ENCODE data around the gene ST14.

The ST14 gene

GRCh38 chr11:130202818-130203689 lies 43.5 kb downstream of the ST14 start:
- no peak for TF ChIP-seq CTCF (IDR thresholded peaks at IDR 0.05; ENCODE audit: control insufficient read depth, insufficient read depth, low read depth, low read length, missing control alignments)
- DNase-seq (ENCODE audit: low read depth), result no peak
- H3K4me3 ChIP-seq (ENCODE audit: control insufficient read depth, low read depth, low read length), result no peak overlapping the region

- H3K4me3 ChIP-seq (ENCODE audit: control insufficient read depth, low read depth, low read length), result no peak overlapping the region
- TF ChIP-seq CTCF (IDR thresholded peaks at IDR 0.05; ENCODE audit: control insufficient read depth, insufficient read depth, low read depth, low read length, missing control alignments), result no peak
- DNase-seq (ENCODE audit: low read depth), result no peak
Observed at GRCh38 chr11:130203766-130204702, 44.5 kb downstream of the ST14 start.

- TF ChIP-seq CTCF (IDR thresholded peaks at IDR 0.05; ENCODE audit: control insufficient read depth, insufficient read depth, low read depth, low read length, missing control alignments), result no peak
- DNase-seq (ENCODE audit: low read depth), result no peak
- H3K4me3 ChIP-seq (ENCODE audit: control insufficient read depth, low read depth, low read length), result no peak overlapping the region
Observed at GRCh38 chr11:130204703-130205095, 45.1 kb downstream of the ST14 start.

- DNase-seq (ENCODE audit: low read depth), result no peak
- no peak for TF ChIP-seq CTCF (IDR thresholded peaks at IDR 0.05; ENCODE audit: control insufficient read depth, insufficient read depth, low read depth, low read length, missing control alignments)
Observed at GRCh38 chr11:130206141-130206540, 46.6 kb downstream of the ST14 start.

GRCh38 chr11:130208241-130209127 lies 48.9 kb downstream of the ST14 start:
- H3K4me3 ChIP-seq (ENCODE audit: control insufficient read depth, low read depth, low read length), result no peak overlapping the region
- TF ChIP-seq CTCF (IDR thresholded peaks at IDR 0.05; ENCODE audit: control insufficient read depth, insufficient read depth, low read depth, low read length, missing control alignments), result no peak
- DNase-seq (ENCODE audit: low read depth), result no peak

More at GRCh38 chr11:130206141-130206540, 46.6 kb downstream of the ST14 start:
- no peak overlapping the region for H3K4me3 ChIP-seq (ENCODE audit: control insufficient read depth, low read depth, low read length)

Measured in AG09309 (cell line).